Endothelial cell of umbilical vein (primary cell): ENCODE data around the gene SSH2. TPM values are rescaled to one million over a fixed set of nuclear protein-coding genes. Genes with fewer than 3 reads are reported as not detected.
A peak's percentile ranks its signal among the peaks of the same experiment; 100 is the strongest.

Experiments
- BruUV-seq: library from RNA; stranded (reverse); fragments of 400-500 nt; replicated peaks from 2 replicates; lab custom pipeline; 2021; lab: Mats Ljungman, UMichigan
- CTCF ChIA-PET: fragments of 300-600, 350-600 bp; sonication (Branson Sonifier 250); formaldehyde crosslinking; loops from one replicate; lab custom pipeline; 2021; ENCODE audit warnings: antibody characterized with exemption, inconsistent platforms; lab: Charles Lee
- POLR2A ChIA-PET: fragments of 300-600, 350-600 bp; sonication (Branson Sonifier 250); formaldehyde crosslinking; loops from one replicate; lab custom pipeline; 2021; ENCODE audit warnings: antibody characterized with exemption, inconsistent platforms; lab: Charles Lee
- DNase-seq: peaks from one replicate; pipeline ENCODE4 v3.0.0-alpha.2; 2011; ENCODE audit warnings: low read depth, low spot score
- FAIRE-seq: peaks from 2 replicates; lab custom pipeline; 2011; peaks lifted over from hg19 to GRCh38; lab: Jason Lieb, UNC
- H2AFZ ChIP-seq: 2 replicates; pipeline ENCODE4 v1.6.0; 2012; ENCODE audit warnings: low read depth, low read length, control low read depth, inconsistent platforms
- H3K27ac ChIP-seq: 2 replicates; pipeline ENCODE4 v1.5.1; 2011; ENCODE audit warnings: low read depth, mild to moderate bottlenecking, control low read depth, low read length, moderate library complexity; ENCODE audit not compliant: insufficient read depth
- H3K27me3 ChIP-seq, 2 experiments: 2 replicates each; pipeline versions ENCODE4 v1.6.0 to v1.6.1; 2011; ENCODE audit warnings: low read length in 2 of 2, mixed read lengths in 1 of 2; ENCODE audit not compliant: control insufficient read depth in 2 of 2, insufficient read depth in 2 of 2
- H3K36me3 ChIP-seq, 2 experiments: 2 replicates in 1 of 2; 3 replicates in 1 of 2; pipeline ENCODE4 v1.5.1; 2011; ENCODE audit warnings: low read length in 2 of 2, mild to moderate bottlenecking in 1 of 2, moderate library complexity in 1 of 2; ENCODE audit not compliant: control insufficient read depth in 2 of 2, insufficient read depth in 2 of 2; ENCODE audit errors: extremely low read depth in 1 of 2
- H3K4me1 ChIP-seq: 3 replicates; pipeline ENCODE4 v1.5.1; 2011; ENCODE audit warnings: mild to moderate bottlenecking, low read length; ENCODE audit not compliant: control insufficient read depth, insufficient read depth; ENCODE audit errors: extremely low read depth
- H3K4me2 ChIP-seq: 2 replicates; pipeline ENCODE4 v1.6.1; 2011; ENCODE audit warnings: low read length, control low read depth, mixed read lengths; ENCODE audit not compliant: insufficient read depth
- H3K4me3 ChIP-seq, 3 experiments: fragments of 200-600 bp in 1 of 3; sonication (generic), shearing (Covaris generic) in 1 of 3; replicated peaks in 1 of 3; 2 replicates each; pipeline ENCODE4 v1.5.1; 2011 to 2016; ENCODE audit warnings: control low read depth in 3 of 3, low read length in 3 of 3, mild to moderate bottlenecking in 2 of 3, inconsistent platforms in 1 of 3, low read depth in 1 of 3, moderate library complexity in 1 of 3; ENCODE audit not compliant: insufficient read depth in 1 of 3
- H3K79me2 ChIP-seq: 2 replicates; pipeline ENCODE4 v1.6.0; 2012; ENCODE audit warnings: low read length, inconsistent platforms; ENCODE audit not compliant: control insufficient read depth, insufficient read depth
- H3K9ac ChIP-seq: replicated peaks from 2 replicates; pipeline ENCODE3; 2011; ENCODE audit warnings: low read length, control low read depth; ENCODE audit not compliant: insufficient read depth; ENCODE audit errors: extremely low read depth
- H3K9me1 ChIP-seq: replicated peaks from 3 replicates; pipeline ENCODE4 v1.6.0; 2011; ENCODE audit warnings: mild to moderate bottlenecking, low read length; ENCODE audit not compliant: control insufficient read depth, insufficient read depth; ENCODE audit errors: extremely low read depth
- H3K9me3 ChIP-seq: replicated peaks from 2 replicates; pipeline ENCODE4 v1.5.1; 2012; ENCODE audit warnings: low read length, inconsistent platforms; ENCODE audit not compliant: control insufficient read depth, insufficient read depth
- H4K20me1 ChIP-seq: replicated peaks from 2 replicates; pipeline ENCODE3; 2011; ENCODE audit warnings: mild to moderate bottlenecking, low read length; ENCODE audit not compliant: control insufficient read depth, insufficient read depth; ENCODE audit errors: extremely low read depth
- CTCF ChIP-seq, 2 donors: IDR thresholded peaks; 1 replicate in 1 of 2; 2 replicates in 1 of 2; pipeline ENCODE4 v1.5.1; 2011; ENCODE audit warnings: low read length in 2 of 2, mild to moderate bottlenecking in 2 of 2, moderate library complexity in 2 of 2, control low read depth in 1 of 2, inconsistent platforms in 1 of 2, low read depth in 1 of 2; ENCODE audit not compliant: insufficient read depth in 1 of 2; ENCODE audit errors: extremely low read depth in 1 of 2
- MAX ChIP-seq: IDR thresholded peaks from 2 replicates; pipeline ENCODE4 v1.6.1; 2011; ENCODE audit not compliant: insufficient read depth, insufficient read length
- POLR2A ChIP-seq: IDR thresholded peaks from 2 replicates; pipeline ENCODE4 v1.6.1; 2012; ENCODE audit warnings: low read depth, mild to moderate bottlenecking, control low read depth, low read length
- POLR2AphosphoS5 ChIP-seq: IDR thresholded peaks from 2 replicates; pipeline ENCODE4 v1.6.1; 2012; ENCODE audit warnings: low read depth, mild to moderate bottlenecking, control low read depth, low read length, moderate library complexity; ENCODE audit not compliant: insufficient read depth
- dilution Hi-C: fragments of 300-500 bp; cut with MboI; formaldehyde crosslinking; loops from one replicate; pipeline ENCODE4 v1.15.0; 2019; ENCODE audit warnings: low sequenced_read_pairs; ENCODE audit not compliant: extremely low pct_ligation_motif_present
- intact Hi-C: fragments of 100-400 bp; cut with micrococcal nuclease; formaldehyde crosslinking; loops from one replicate; pipeline ENCODE4 v1.10.0; 2022
- polyA plus RNA-seq, 4 experiments: library from polyadenylated mRNA; depleted of rRNA in 3 of 4; stranded (reverse) in 3 of 4; unstranded in 1 of 4; fragments of >200 nt; gene quantifications; 2 replicates each; pipeline versions ENCODE4 v1.2.1 to v1.2.3, GENCODE V29; 2011 to 2012; ENCODE audit warnings: missing spikeins in 1 of 4
- total RNA-seq: library from RNA; stranded (reverse); gene quantifications from 2 replicates; pipeline ENCODE4 v1.2.3, GENCODE V29; 2021

SSH2 gene
- total and polyA plus RNA-seq, 2 donors (not counting 3 experiments of a cell fraction or from before 2014, with no cell fraction given) = 24.6 to 60.9 TPM

- Histone ChIP-seq H2AFZ (no peak overlapping the region), H3K4me3 (no peak overlapping the region), H3K9me3 (no peaks in the 10 kb centered on the region), H3K27ac (peak overlapping the region; percentile 24), H3K9me1 (no peaks in the 10 kb centered on the region), H3K4me1 (peaks cover 35% of the 10 kb centered on the region), H3K4me2 (no peak overlapping the region), H3K27me3 (no peaks in the 10 kb centered on the region), H4K20me1 (no peaks in the 10 kb centered on the region), H3K9ac (no peak overlapping the region), H3K79me2 (peaks cover 10% of the 10 kb centered on the region), H3K36me3 (no peaks in the 10 kb centered on the region)
- CTCF ChIA-PET = interaction anchor here (4.8 to 9.2 kb wide), 3 partner anchors 16 to 22 kb away, joined by 50 to 152 read pairs (median 120); no protein-coding TSS in a partner anchor
- dilution Hi-C loops (no loop called here), intact Hi-C loops (no loop called here)
- BruUV-seq = no TSS peak
- peak; percentile 87 for FAIRE-seq
- POLR2A ChIA-PET = no interaction called here
- no peak for DNase-seq
- TF ChIP-seq MAX (no peak), CTCF (IDR thresholded peaks at IDR 0.05; ENCODE audit: extremely low read depth in 1 of 2, insufficient read depth in 1 of 2, low read depth in 1 of 2, low read length in 2 of 2) (no peak), POLR2A (no peak), POLR2AphosphoS5 (peak; percentile 70)
These were observed 334.7 kb downstream of the SSH2 start for GRCh38 chr17:29595107-29595942.
